ENCODE data around the gene OR2T4.

DNA sequence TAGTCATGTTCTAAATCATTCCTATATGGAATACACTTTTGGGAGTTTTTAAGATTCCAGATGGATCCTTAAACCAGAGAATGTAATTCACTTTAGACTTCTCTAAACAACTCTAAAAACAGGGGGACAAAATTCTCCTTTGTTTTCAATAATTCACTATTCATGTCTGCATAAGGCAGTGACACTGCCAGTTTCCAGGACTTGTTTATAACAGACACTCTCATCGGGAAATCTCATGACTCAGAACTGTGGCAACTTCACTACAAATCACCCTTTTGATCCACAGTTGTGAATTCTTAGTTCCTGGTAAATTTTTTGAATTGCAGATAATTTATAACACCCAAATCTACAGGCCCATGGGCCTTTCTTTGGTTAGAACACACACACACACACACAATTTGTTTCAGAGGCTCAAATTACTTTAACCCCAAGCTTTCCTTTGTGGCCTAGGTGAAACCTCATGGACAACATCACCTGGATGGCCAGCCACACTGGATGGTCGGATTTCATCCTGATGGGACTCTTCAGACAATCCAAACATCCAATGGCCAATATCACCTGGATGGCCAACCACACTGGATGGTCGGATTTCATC, at the start of gene OR2T4:
- no peak for TF ChIP-seq CTCF (IDR thresholded peaks at IDR 0.05)
- TF ChIP-seq POLR2A (IDR thresholded peaks at IDR 0.05) = no peak
- TF ChIP-seq POLR2AphosphoS5 (IDR thresholded peaks at IDR 0.05) = no peak
- TF ChIP-seq EP300 (IDR thresholded peaks at IDR 0.05) = no peak
